ENCODE measurements around the gene ATP5ME. TPM values are rescaled to one million over a fixed set of nuclear protein-coding genes. Genes with fewer than 3 reads are reported as not detected.

The ATP5ME gene
- total and polyA plus RNA-seq, 2 of the 13 experiments (the other 11 are each of a cell fraction or from before 2014, with no cell fraction given), result 305 to 753 TPM

DNA sequence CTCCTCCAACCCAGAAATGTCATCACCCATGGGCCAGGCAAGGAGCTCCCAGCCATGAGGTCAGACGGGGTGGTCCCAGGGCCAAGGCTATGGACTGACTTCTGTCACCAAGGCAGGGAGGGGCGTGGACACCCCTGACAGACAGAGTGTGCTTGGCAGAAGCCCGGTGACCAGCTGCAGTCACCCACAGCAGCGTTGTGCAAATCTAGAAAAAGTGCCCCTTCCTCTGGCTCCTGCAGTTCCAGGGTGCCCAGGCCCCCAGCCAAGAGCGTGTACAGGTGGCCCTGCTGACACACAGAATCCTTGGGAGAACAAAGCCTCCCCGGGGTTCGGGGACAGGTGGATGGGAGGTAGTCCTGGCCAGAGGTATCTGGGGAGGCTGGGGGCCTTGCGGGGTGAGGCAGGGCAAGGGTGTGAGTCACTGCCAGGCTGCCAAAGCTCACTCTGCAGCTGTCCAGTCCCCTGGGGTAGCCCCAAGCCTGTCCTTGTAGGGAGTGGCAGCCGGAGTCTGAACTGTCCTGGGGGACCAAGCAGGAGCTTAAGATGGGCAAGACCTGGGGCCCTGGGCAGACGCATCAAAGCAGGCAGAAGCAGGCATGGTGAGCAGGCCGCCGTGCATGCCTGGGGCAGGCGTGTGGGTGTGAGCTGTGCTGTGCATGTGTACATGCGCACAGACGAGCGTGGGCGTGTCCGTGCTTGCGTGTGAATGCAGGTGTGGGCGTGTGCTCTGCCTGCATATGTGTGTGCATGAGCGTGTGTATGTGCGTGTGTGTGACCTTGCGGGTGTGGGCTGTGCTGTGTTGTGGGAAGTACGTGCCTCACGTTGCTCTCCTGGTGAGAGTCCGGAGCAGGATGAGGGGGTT is 3.6 kb upstream of the ATP5ME start (continued):
- TF ChIP-seq ZNF232 (CRISPR knock-in tag; IDR thresholded peaks at IDR 0.05; ENCODE audit: borderline replicate concordance) (no peak), NBN (conservative IDR thresholded peaks at IDR 0.05) (no peak), PHF21A (CRISPR knock-in tag; IDR thresholded peaks at IDR 0.05) (no peak), ZNF598 (CRISPR knock-in tag; IDR thresholded peaks at IDR 0.05; ENCODE audit: borderline replicate concordance) (no peak), RCOR2 (CRISPR knock-in tag; IDR thresholded peaks at IDR 0.05) (no peak), SRSF1 (optimal IDR thresholded peaks at IDR 0.05; ENCODE audit: low read depth, low read length) (peak; percentile 56), ASH2L (IDR thresholded peaks at IDR 0.05; ENCODE audit: insufficient read length, low read depth, low read length) (no peak), RFXAP (CRISPR knock-in tag; IDR thresholded peaks at IDR 0.05; ENCODE audit: borderline replicate concordance) (no peak), ZNF460 (CRISPR knock-in tag; IDR thresholded peaks at IDR 0.05; ENCODE audit: borderline replicate concordance) (no peak), NFRKB (IDR thresholded peaks at IDR 0.05) (no peak), ZNF749 (CRISPR knock-in tag; IDR thresholded peaks at IDR 0.05; ENCODE audit: borderline replicate concordance) (no peak), SMARCC2 (IDR thresholded peaks at IDR 0.05) (no peak), ZNF883 (CRISPR knock-in tag; IDR thresholded peaks at IDR 0.05; ENCODE audit: not compliant biosample characterization) (no peak), ZNF720 (CRISPR knock-in tag; IDR thresholded peaks at IDR 0.05) (0 out of 2 replicates have a peak, but pooled peaks have one; percentile 64), HDAC1 (CRISPR knock-in tag; IDR thresholded peaks at IDR 0.05) (no peak), ZNF331 (CRISPR knock-in tag; IDR thresholded peaks at IDR 0.05) (no peak), ZNF333 (CRISPR knock-in tag; IDR thresholded peaks at IDR 0.05; ENCODE audit: borderline replicate concordance) (no peak), SALL1 (CRISPR knock-in tag; IDR thresholded peaks at IDR 0.05) (peak; percentile 47), SCMH1 (CRISPR knock-in tag; IDR thresholded peaks at IDR 0.05; ENCODE audit: borderline replicate concordance) (no peak), SATB2 (CRISPR knock-in tag; IDR thresholded peaks at IDR 0.05) (no peak), ZNF564 (CRISPR knock-in tag; IDR thresholded peaks at IDR 0.05) (no peak), ZNF83 (CRISPR knock-in tag; IDR thresholded peaks at IDR 0.05; ENCODE audit: borderline replicate concordance) (no peak), ZNF343 (CRISPR knock-in tag; IDR thresholded peaks at IDR 0.05) (no peak), ZNF251 (CRISPR knock-in tag; IDR thresholded peaks at IDR 0.05) (no peak)
- TF ChIP-seq, protein P1, sequence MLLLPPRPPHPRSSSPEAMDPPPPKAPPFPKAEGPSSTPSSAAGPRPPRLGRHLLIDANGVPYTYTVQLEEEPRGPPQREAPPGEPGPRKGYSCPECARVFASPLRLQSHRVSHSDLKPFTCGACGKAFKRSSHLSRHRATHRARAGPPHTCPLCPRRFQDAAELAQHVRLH (CRISPR knock-in tag; IDR thresholded peaks at IDR 0.05; ENCODE audit: borderline replicate concordance, low read depth), result 0 out of 2 replicates have a peak, but pooled peaks have one; percentile 58
- TF ChIP-seq, protein P2, sequence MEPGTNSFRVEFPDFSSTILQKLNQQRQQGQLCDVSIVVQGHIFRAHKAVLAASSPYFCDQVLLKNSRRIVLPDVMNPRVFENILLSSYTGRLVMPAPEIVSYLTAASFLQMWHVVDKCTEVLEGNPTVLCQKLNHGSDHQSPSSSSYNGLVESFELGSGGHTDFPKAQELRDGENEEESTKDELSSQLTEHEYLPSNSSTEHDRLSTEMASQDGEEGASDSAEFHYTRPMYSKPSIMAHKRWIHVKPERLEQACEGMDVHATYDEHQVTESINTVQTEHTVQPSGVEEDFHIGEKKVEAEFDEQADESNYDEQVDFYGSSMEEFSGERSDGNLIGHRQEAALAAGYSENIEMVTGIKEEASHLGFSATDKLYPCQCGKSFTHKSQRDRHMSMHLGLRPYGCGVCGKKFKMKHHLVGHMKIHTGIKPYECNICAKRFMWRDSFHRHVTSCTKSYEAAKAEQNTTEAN (CRISPR knock-in tag; conservative IDR thresholded peaks at IDR 0.05), result 0 out of 2 replicates have a peak, but pooled peaks have one; percentile 45
- TF ChIP-seq, protein P3, sequence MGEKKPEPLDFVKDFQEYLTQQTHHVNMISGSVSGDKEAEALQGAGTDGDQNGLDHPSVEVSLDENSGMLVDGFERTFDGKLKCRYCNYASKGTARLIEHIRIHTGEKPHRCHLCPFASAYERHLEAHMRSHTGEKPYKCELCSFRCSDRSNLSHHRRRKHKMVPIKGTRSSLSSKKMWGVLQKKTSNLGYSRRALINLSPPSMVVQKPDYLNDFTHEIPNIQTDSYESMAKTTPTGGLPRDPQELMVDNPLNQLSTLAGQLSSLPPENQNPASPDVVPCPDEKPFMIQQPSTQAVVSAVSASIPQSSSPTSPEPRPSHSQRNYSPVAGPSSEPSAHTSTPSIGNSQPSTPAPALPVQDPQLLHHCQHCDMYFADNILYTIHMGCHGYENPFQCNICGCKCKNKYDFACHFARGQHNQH (CRISPR knock-in tag; IDR thresholded peaks at IDR 0.05), result no peak
- TF ChIP-seq, protein P4, sequence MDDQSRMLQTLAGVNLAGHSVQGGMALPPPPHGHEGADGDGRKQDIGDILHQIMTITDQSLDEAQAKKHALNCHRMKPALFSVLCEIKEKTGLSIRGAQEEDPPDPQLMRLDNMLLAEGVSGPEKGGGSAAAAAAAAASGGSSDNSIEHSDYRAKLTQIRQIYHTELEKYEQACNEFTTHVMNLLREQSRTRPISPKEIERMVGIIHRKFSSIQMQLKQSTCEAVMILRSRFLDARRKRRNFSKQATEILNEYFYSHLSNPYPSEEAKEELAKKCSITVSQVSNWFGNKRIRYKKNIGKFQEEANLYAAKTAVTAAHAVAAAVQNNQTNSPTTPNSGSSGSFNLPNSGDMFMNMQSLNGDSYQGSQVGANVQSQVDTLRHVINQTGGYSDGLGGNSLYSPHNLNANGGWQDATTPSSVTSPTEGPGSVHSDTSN (CRISPR knock-in tag; IDR thresholded peaks at IDR 0.05; ENCODE audit: borderline replicate concordance), result no peak

Measured in HepG2 (cell line).